Uterus (tissue), 4 donors: ENCODE measurements around the gene ZNF205. TPM values are rescaled to one million over a fixed set of nuclear protein-coding genes. Genes with fewer than 3 reads are reported as not detected.

Experiments used
- DNase-seq, 2 donors: peaks; one replicate each; pipeline ENCODE4 v3.0.0-alpha.2; 2019 to 2020
- H3K27ac ChIP-seq, 2 donors: fragments of 200-600 bp; sonication (generic); 1 replicate in 1 of 2; 2 replicates in 1 of 2; pipeline ENCODE4 v1.5.1; 2016 to 2018
- H3K27me3 ChIP-seq, 2 donors: fragments of 200-600 bp; sonication (generic); one replicate each; pipeline ENCODE4 v1.5.1; 2018 to 2019; ENCODE audit warnings: control low read depth in 1 of 2
- H3K36me3 ChIP-seq, 2 donors: fragments of 200-600 bp; sonication (generic); one replicate each; pipeline ENCODE4 v1.5.1; 2019; ENCODE audit warnings: control low read depth in 1 of 2
- H3K4me1 ChIP-seq, 2 donors: fragments of 200-600 bp; sonication (generic); one replicate each; pipeline ENCODE4 v1.5.1; 2018 to 2019; ENCODE audit warnings: control low read depth in 1 of 2
- H3K4me3 ChIP-seq, 2 donors: fragments of 200-600 bp; sonication (generic); 1 replicate in 1 of 2; 2 replicates in 1 of 2; pipeline ENCODE4 v1.5.1; 2018 to 2019; ENCODE audit warnings: mild to moderate bottlenecking in 1 of 2
- H3K9me3 ChIP-seq, 2 donors: fragments of 200-600 bp; sonication (generic); one replicate each; pipeline ENCODE4 v1.5.1; 2019; ENCODE audit warnings: control low read depth in 1 of 2
- POLR2A ChIP-seq, 2 donors: fragments of 450-650 bp; IDR thresholded peaks; one replicate each; pipeline ENCODE4 v1.6.1; 2016; ENCODE audit warnings: antibody characterized with exemption in 2 of 2, mild to moderate bottlenecking in 1 of 2, moderate library complexity in 1 of 2
- intact Hi-C: fragments of 100-400 bp; cut with DNase I; formaldehyde crosslinking; loops from one replicate; pipeline ENCODE4 v1.15.1; 2023; ENCODE audit warnings: low total_unique reads
- total RNA-seq, 4 donors: library from RNA; depleted of rRNA in 3 of 4; stranded (reverse); fragments of >200 nt in 3 of 4; gene quantifications; one replicate each; pipeline versions ENCODE4 v1.1.0 to v1.2.4, GENCODE V29; 2014 to 2023
- TF ChIP-seq, protein P1 (sequence below), 4 experiments: fragments of 200-600 bp in 2 of 4; fragments of 450-650 bp in 2 of 4; sonication (generic) in 2 of 4; IDR thresholded peaks; one replicate each; pipeline ENCODE4 v1.5.1; 2016 to 2019; ENCODE audit warnings: antibody characterized with exemption in 4 of 4, mild to moderate bottlenecking in 2 of 4, moderate library complexity in 1 of 4
- donor health status: DM: yes; HTN: yes; CAD: no.

ZNF205 gene
- total RNA-seq, 4 donors from 2014 or later, result 12.9 to 26.9 (median 18.3) TPM

DNA sequence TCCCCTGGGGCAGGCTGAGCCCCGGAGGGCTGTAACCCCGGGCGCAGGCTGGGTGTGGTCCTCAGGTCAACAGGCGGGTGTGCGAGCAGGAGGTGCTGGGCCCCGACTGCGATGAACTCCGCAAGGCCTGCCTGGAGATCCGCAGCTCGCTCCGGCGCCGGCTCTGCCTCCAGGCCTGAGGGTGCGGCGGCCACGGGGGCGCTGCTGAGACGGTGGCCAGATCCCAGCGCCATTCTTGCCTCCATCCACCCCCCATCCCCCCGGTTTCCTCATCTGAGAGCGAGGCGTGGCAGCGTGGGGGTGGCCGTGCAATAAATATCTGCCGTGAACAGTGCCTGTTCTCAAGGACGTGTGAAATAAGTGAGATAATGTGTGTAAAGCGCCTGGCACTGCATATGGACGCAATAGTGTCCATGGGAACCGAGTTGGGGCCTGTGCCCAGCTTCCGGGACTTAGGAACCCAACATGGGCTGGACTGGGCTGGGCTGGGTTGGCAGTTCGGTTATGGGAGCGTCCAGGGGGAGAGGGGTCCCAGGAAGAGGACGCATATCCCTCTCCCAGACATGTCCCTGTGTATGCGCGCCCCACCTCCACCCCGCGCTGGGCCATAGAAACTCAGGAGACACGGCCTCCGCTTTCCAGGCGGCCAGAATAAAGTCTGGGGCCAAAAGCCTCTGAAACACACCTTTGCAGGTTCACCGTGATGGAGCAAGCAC is 37.4 kb downstream of the ZNF205 start:
- Histone ChIP-seq H3K27me3 (no peaks in the 10 kb centered on the region), H3K4me3 (peak overlapping the region; percentile 64 to 81), H3K27ac (peak overlapping the region; percentile 82 to 87), H3K4me1 (peaks cover 0 to 11% of the 10 kb centered on the region in 2 donors), H3K9me3 (no peaks in the 10 kb centered on the region), H3K36me3 (no peaks in the 10 kb centered on the region)
- peak; percentile 60 for DNase-seq
- intact Hi-C loops, result no loop called here
- TF ChIP-seq, protein P1, sequence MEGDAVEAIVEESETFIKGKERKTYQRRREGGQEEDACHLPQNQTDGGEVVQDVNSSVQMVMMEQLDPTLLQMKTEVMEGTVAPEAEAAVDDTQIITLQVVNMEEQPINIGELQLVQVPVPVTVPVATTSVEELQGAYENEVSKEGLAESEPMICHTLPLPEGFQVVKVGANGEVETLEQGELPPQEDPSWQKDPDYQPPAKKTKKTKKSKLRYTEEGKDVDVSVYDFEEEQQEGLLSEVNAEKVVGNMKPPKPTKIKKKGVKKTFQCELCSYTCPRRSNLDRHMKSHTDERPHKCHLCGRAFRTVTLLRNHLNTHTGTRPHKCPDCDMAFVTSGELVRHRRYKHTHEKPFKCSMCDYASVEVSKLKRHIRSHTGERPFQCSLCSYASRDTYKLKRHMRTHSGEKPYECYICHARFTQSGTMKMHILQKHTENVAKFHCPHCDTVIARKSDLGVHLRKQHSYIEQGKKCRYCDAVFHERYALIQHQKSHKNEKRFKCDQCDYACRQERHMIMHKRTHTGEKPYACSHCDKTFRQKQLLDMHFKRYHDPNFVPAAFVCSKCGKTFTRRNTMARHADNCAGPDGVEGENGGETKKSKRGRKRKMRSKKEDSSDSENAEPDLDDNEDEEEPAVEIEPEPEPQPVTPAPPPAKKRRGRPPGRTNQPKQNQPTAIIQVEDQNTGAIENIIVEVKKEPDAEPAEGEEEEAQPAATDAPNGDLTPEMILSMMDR (IDR thresholded peaks at IDR 0.05), result peak in 2 of 4 experiments; percentile 19 to 44
- no peak for TF ChIP-seq POLR2A (IDR thresholded peaks at IDR 0.05)

DNA sequence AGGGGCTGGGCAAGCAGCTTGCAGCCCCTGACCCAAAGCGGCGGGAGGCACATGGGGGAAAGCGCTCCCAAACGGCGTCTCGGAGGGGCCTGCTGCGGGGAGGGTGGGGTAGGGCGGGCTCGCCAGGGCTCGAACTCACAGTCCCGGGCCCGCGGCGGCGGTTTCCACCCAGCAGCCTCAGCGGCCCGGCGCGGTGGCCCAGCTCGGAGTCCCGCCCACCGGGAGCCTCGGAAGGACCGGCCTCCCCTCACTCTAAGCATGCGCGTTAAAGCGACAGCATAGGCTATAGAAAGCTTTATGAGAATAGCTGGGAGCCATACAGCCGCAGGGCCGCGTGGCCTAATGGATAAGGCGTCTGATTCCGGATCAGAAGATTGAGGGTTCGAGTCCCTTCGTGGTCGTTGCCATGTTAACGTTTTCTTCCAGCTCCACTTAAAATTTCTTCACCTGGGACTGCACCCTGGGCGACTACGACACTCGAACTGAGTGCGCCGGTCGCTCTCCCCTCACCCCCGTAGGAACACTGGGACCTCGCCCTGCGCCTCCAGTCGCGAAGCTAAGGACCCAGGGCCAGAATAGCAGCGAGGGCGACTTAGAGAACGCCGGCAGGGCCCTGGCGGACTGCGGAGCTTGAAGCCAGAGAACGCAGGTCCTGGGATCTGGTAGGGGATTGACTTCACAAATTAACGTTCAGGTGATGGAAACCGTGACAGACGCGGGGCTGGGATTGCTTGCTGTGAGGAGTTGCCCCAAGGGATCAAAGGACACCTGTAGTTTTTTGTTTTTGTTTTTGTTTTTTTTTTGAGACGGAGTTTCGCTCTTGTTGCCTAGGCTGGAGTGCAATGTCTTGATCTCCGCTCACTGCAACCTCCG is 38.2 kb downstream of the ZNF205 start:
- DNase-seq, result peak; percentile 95 to 96
- Histone ChIP-seq H3K36me3 (no peaks in the 10 kb centered on the region), H3K4me3 (peak overlapping the region; percentile 64 to 81), H3K27ac (peak overlapping the region; percentile 82 to 87), H3K9me3 (no peaks in the 10 kb centered on the region), H3K27me3 (no peaks in the 10 kb centered on the region), H3K4me1 (peaks cover 0 to 11% of the 10 kb centered on the region in 2 donors)
- TF ChIP-seq, protein P1 (IDR thresholded peaks at IDR 0.05), result no peak
- peak in 1 of 2 donors; percentile 40 for TF ChIP-seq POLR2A (IDR thresholded peaks at IDR 0.05)
- intact Hi-C loops, result no loop called here

DNA sequence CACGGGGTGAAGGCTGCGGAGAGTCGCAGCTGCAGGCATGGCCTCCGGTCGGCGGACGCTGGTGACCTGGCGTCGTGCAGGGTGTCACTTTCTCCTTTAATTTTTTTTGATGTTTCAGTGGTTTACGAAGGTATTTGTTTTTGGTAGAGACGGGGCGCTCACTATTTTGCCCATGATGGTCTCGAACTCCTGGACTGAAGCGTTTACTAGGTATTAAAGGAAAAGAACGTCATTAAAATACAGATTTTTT is 39.6 kb downstream of the ZNF205 start:
- TF ChIP-seq, protein P1 (IDR thresholded peaks at IDR 0.05), result no peak
- TF ChIP-seq POLR2A (IDR thresholded peaks at IDR 0.05), result no peak
- no peak for DNase-seq
- Histone ChIP-seq H3K4me1 (peaks cover 0 to 11% of the 10 kb centered on the region in 2 donors), H3K4me3 (peak overlapping the region; percentile 44 to 64), H3K36me3 (no peaks in the 10 kb centered on the region), H3K27ac (peak overlapping the region; percentile 75 to 86), H3K9me3 (no peaks in the 10 kb centered on the region), H3K27me3 (no peaks in the 10 kb centered on the region)
- intact Hi-C loops, result no loop called here

DNA sequence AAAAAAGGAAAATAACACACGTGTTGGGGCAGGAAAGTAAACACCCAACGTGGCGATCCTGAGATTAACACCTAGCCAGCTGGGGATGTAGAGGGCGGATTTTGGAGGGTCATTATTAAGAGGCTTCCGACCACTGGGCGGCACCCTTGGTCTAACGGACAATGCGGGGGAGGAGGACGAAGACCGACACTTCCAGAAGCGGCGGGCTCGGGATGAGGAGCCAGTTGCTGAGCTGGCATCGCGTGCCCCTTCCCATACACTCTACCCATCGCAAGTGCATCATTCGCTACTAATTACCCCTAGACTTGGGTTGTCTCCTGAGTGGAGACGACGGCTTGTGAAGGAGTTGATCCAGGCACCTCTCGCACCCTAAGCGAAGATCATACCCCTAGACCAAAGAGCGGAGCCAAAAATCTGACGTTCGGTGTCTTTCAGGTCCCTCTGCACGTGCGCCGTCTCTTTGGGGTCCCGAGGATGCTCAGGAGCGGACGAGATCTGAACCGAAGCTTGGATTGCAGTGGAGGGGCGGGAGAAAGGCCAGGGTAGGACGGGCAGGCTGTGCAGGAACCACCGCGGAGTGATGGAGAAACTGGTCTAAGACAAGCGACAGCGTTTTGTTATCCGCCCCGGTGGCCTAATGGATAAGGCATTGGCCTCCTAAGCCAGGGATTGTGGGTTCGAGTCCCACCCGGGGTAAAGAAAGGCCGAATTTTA is 40.0 kb downstream of the ZNF205 start:
- intact Hi-C loops, result no loop called here
- DNase-seq, result peak; percentile 96
- no peaks in the 10 kb centered on the region for H3K27me3 ChIP-seq
- no peaks in the 10 kb centered on the region for H3K9me3 ChIP-seq
- H3K27ac ChIP-seq, result peak overlapping the region; percentile 75 to 86
- H3K36me3 ChIP-seq, result no peaks in the 10 kb centered on the region
- H3K4me1 ChIP-seq, result peaks cover 0 to 11% of the 10 kb centered on the region in 2 donors
- no peak for TF ChIP-seq POLR2A (IDR thresholded peaks at IDR 0.05)
- TF ChIP-seq, protein P1 (IDR thresholded peaks at IDR 0.05), result peak; percentile 15 to 34 (median 32)
- H3K4me3 ChIP-seq, result peak overlapping the region; percentile 44 to 64
